HG03045 (cell line): Measurements from ENCODE around the gene LILRB3.
"Not testable (repeated sequence)": the region's sequence is repeated elsewhere in the genome, so short reads cannot be mapped to it uniquely, and the experiment has no call there.

Experiments used
- ATAC-seq: cut with Tn5 transposase; IDR thresholded peaks from one replicate; pipeline ENCODE4 v1.9.1; 2021; ENCODE audit warnings: mild to moderate bottlenecking, moderate library complexity; ENCODE audit not compliant: unreplicated experiment

The LILRB3 gene

GRCh38 chr19:54211235-54211634, 11.6 kb downstream of the LILRB3 start:
- no peak for ATAC-seq

GRCh38 chr19:54209811-54210494, 12.9 kb downstream of the LILRB3 start:
- no peak for ATAC-seq

GRCh38 chr19:54209058-54209810, 13.6 kb downstream of the LILRB3 start:
- no peak for ATAC-seq

- no peak for ATAC-seq
Observed at GRCh38 chr19:54208784-54209057, 14.1 kb downstream of the LILRB3 start.

DNA sequence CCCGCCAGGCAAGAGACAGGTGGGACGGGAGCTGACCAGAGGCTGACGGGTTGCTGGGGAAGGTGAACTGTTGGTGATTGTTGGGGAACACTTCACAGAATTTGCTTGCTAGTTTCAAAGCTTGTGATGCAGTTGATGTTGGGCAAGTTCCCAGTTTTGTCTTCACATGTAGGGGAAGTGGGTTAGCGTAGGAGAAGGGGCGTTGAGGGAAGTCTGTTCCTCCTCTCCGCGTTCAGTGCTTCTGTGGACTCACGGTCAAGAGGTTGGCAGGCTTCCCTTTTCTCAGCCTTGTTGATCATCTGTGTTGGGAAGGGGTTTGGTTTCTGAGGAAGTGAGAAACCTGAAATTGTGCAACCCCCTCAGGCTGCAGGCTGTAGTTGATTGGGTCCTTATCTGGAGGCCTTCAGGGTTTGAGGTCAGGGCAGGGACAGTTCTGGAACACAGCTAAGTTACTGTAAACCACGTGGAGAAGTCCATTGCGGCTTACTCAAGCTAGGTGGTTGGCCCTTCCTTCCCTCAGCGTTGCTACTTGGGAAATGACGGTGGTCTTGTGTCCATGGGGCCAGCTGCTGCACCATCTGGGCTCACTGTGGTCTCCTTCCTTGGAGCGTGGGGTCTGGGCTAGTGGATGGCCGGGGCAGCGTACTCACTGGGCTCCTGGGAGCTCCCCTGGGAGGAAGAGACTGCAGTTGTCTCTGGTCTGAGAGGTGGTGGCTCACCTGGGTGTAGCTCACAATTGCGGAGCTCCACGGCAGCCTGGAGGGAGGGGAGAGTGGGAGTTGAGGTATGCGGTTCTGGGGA, 14.6 kb downstream of the LILRB3 start:
- ATAC-seq: peak; percentile 36

- ATAC-seq: no peak
Observed at GRCh38 chr19:54207676-54207982, 15.2 kb downstream of the LILRB3 start.

DNA sequence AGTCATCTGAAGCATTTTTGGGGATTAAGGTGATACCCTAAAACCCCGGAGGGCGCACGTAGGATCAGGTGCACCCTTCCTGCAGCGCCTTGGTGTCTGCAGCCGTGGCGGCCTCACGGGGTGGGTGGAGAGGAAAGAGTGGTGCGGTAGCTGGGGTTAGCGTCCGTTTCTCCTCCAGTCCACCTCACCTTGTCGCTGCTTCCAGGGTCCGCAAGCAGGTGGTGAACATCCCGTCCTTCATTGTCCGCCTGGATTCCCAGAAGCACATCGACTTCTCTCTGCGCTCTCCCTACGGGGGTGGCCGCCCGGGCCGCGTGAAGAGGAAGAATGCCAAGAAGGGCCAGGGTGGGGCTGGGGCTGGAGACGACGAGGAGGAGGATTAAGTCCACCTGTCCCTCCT, 15.6 kb downstream of the LILRB3 start:
- ATAC-seq: not testable (repeated sequence)

- ATAC-seq: no peak
Observed at GRCh38 chr19:54206831-54207177, 16.0 kb downstream of the LILRB3 start.

DNA sequence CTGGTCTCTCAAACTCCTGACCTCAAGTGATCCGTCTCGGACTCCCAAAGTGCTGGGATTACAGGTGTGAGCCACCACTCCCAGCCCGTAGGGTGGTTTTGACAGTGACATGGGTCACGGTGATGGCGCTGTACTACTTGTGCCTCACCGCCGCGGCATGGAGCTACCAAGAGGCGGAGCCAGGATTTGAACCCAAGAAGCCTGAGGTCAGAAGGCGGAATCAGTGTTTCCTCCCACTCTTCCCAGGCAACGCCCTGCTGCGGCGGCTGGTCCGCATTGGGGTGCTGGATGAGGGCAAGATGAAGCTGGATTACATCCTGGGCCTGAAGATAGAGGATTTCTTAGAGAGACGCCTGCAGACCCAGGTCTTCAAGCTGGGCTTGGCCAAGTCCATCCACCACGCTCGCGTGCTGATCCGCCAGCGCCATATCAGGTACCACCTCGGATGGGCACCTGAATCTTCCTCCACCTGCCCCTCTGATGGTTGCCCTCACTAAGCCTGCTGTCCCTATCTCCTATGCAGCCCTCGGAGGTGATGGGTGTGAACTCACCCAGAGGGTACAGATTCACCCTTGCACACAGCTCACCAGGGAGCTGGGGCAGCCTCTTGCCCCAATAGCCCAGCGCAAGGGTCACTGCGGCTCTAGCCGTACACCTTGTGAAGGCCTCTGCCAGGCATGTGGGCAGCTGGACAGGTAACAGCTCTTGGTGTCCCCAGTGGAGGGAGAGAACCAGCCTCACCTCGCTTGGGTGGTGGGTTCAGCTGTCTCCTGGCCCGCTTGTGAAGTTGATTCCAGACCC, 16.6 kb downstream of the LILRB3 start:
- no peak for ATAC-seq

DNA sequence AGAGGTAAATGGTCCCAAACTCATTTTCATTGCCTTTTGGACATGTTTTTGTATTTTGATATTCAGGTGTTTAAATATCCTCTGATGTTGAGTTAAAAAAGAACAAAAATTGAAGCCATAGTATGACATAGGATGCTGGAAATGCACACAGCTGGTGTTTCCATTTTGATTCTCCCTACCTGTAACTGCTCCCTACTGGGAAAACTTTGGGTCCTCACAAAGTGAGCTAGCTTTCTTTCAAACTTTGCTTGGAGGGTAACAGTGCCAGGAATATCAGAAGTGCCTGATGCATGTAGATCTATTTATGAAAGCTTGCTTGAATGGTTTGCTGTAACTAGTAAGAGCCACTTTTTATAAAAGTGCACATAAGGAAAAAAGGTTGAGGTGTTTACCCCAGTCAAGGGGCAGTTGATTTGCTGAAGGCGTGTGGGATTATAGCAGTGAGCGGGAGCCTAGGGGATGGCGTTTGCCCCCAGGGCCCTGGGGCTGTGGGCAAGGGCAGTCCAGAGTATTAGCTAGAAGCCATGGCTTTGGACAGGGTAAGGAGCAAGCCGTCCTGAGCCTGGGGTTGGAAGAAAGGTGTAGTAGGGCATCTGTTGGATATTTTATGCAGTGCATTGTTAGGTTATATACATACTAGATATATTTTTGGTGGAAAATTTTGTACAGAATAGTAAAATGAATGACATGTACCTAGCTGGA, 17.9 kb downstream of the LILRB3 start:
- ATAC-seq: no peak

- ATAC-seq: no peak
Observed at GRCh38 chr19:54203151-54203611, 19.6 kb downstream of the LILRB3 start.

DNA sequence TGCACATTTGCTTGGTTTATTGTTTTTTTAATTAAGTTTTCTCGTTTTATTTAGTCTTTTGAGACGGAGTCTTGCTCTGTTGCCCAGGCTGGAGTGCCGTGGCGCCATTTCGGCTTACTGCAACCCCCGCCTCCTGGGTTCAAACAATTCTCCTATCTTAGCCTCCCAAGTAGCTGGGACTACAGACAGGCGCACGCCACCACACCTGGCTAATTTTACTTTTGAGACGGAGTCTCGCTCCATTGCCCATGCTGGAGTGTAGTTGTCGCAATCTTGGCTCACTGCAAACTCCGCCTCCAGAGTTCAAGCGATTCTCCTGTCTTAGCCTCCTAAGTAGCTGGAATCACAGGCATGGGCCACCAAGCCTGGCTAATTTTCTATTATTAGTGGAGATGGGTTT, 20.8 kb downstream of the LILRB3 start:
- no peak for ATAC-seq

- ATAC-seq: no peak
Observed at GRCh38 chr19:54201172-54201701, 21.6 kb downstream of the LILRB3 start.

DNA sequence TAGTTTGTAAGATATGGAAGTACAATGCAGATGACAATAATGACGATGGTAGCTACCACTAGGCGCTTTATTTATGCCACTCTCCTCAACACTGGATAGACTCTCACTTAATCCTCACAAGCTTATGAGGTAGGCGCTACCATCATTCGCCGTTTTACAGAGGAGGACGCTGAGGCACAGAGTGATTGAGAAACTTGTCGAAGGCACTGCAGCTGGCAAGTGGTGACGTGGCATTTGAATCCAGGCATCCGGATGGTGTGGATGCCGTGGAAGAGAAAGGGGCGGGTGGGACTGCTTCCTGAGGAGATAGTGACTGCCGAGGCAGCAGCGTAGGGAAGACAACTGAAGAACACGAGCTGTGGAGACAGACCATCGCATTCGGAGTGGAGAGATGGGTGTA, 23.4 kb downstream of the LILRB3 start:
- no peak for ATAC-seq

GRCh38 chr19:54197121-54197520, 25.7 kb downstream of the LILRB3 start:
- no peak for ATAC-seq

DNA sequence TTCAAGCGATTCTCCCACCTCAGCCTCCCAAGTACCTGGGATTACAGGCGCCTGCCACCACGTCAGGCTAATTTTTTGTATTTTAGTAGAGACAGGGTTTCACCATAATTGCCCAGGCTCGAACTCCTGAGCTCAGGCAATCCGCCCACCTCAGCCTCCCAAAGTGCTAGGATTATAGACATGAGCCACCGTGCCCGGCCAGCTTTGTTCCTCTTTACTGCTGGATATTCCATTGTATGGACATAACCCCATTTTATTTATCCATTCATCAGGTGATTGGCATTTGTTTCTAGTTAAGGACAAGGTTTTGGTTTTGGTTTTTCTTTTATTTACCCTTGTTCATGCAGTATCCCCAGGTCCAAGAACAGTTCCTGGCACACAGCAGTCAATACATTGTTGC, 26.3 kb downstream of the LILRB3 start:
- ATAC-seq: no peak

DNA sequence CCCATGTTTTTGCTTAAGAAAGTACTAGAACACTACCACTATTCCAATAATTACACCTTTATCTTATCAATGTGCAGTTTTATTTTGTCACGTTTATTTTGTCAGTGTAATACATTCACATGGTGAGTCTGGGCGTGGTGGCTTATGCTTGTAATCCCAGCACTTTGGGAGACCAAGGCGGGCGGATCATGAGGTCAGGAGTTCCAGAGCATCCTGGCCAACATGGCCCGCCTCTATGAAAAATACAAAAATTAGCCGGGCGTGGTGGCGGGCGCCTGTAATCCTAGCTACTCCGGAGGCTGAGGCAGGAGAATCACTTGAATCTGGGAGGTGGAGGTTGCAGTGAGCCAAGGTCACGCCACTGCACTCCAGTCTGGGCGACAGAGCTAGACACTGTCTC, 28.3 kb downstream of the LILRB3 start:
- ATAC-seq: not testable (repeated sequence)

GRCh38 chr19:54193011-54193410, 29.8 kb downstream of the LILRB3 start:
- ATAC-seq: no peak

DNA sequence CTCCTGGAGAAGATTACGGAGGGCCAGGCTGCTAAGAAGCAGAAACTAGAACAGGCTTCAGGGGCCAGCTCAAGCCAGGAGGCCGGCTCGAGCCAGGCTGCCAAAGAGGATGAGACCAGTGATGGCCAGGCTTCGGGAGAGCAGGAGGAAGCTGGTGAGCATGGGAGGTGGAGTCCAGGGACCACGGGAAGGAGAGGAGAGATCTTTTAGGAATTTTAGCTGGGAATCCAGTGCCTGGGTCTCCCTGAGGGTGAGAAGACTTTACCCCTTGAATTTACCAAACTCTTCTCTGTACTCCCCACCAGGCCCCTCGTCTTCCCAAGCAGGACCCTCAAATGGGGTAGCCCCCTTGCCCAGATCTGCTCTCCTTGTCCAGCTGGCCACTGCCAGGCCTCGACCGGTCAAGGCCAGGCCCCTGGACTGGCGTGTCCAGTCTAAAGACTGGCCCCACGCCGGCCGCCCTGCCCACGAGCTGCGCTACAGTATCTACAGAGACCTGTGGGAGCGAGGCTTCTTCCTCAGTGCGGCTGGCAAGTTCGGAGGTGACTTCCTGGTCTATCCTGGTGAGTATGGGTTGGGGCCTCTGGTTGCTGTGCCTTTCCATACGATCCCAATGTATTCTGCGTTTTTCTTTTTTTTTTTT, 30.9 kb downstream of the LILRB3 start:
- no peak for ATAC-seq
